M059J (cell line): ENCODE measurements around the gene MRPS22. TPM values are rescaled to one million over a fixed set of nuclear protein-coding genes. Genes with fewer than 3 reads are reported as not detected.
"Not testable (repeated sequence)": the region's sequence is repeated elsewhere in the genome, so short reads cannot be mapped to it uniquely, and the experiment has no call there.

Source experiments
- DNase-seq: peaks from one replicate; pipeline ENCODE4 v3.0.0-alpha.2; 2012; ENCODE audit warnings: low read depth
- total RNA-seq: library from RNA; depleted of rRNA; stranded (reverse); fragments of >200 nt; shearing (Covaris generic); gene quantifications from 2 replicates; pipeline ENCODE4 v1.2.3, GENCODE V29; 2014

MRPS22 gene
- total RNA-seq, 1 experiment from 2014 or later = 191 TPM

DNA sequence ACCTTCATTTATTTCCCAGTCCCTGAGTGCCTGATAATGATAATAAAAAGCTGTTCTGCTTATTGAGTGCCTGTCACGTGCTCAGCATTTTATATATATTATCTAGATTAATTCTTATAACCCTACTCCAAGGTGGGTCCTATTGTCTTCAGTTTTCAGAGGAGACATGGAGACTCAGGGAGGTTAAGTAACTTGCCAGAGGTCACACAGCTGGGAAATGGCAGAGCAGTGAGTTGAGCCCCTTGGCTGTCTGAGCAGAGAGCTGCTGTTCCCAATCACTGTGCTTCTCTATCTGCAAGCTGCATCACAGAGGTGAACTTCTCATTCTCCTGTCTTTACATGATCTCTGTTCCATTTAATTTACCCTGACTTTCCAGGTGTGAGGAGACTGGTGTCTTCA lies 32.3 kb upstream of the MRPS22 start:
- DNase-seq = no peak

DNA sequence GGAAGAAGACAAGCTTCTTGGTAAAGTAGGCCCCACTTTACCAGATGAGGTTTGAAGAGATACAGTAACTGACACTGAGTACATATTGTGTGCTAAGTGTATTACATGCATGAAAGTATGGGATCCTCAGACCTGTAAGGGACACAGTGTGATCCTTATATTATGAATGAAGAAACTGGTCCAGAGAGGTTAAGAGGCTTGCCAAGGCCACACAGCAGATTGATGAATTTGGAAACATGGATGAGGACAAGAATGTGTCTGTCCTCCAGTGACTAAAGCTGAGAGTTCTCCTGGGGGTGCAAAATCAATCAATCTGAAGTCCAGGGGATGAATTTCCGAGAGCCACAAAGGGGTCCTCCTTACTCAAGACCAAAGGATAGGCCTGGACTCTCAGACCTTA lies 31.4 kb upstream of the MRPS22 start:
- DNase-seq = no peak

DNA sequence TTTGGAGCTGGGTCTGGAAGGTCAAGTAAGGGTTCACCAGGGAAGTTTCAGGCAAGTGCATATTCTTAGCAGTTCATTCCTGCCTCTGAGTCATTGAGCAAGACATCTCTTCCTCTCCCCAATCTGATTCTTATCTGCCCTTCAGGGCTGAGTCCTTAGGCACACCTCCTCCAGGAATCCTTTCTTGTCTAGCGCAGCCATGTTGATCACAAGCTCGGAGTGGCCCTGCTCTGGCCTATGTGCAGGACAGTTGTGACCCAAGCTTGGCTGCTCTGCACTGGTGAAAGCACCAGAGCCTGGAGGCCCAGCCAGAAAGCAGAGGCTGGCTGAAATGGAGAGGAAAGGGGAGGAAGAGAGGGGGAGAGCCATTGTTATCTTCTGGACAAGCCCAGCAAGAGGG lies 30.9 kb upstream of the MRPS22 start:
- peak; percentile 96 for DNase-seq

DNA sequence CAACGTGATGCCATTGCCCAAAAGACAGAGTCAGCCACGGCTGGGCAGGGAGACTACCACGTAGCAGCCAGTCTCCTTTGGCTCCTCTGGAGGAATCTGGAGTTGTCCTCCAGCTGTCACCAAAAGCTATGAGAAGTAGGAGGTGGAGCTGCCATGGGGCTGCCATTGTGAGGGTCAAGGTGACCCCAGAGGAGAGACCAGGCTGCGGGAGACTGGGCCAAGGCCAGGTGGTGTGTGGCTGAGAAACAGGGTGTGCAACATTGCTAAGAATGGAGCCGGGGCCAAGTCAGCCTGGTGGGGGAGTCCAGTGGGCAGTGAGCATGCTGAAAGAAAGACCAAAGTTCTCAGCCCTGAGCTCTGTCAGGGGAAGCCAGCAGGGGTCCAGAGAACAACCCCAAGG lies 29.9 kb upstream of the MRPS22 start:
- no peak for DNase-seq

DNA sequence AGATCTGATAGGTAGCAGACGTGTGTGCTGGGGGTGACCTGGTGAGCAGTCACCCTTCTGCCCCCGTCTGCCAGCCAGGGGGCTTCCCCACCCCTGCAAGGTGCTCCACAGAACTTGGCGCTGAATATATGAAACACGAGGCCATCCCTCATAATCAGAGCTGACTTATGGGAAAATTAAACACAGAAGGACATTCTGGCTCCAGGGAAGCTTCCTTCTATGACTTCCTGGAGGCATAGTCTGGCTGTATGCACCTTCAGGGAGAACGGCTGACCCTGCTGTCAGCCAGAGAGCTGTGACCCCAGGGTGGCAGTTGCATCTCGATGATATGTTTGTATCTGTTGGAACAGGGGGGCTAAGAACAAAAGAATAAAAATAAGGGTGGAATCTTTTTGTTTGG lies 26.6 kb upstream of the MRPS22 start:
- no peak for DNase-seq

DNA sequence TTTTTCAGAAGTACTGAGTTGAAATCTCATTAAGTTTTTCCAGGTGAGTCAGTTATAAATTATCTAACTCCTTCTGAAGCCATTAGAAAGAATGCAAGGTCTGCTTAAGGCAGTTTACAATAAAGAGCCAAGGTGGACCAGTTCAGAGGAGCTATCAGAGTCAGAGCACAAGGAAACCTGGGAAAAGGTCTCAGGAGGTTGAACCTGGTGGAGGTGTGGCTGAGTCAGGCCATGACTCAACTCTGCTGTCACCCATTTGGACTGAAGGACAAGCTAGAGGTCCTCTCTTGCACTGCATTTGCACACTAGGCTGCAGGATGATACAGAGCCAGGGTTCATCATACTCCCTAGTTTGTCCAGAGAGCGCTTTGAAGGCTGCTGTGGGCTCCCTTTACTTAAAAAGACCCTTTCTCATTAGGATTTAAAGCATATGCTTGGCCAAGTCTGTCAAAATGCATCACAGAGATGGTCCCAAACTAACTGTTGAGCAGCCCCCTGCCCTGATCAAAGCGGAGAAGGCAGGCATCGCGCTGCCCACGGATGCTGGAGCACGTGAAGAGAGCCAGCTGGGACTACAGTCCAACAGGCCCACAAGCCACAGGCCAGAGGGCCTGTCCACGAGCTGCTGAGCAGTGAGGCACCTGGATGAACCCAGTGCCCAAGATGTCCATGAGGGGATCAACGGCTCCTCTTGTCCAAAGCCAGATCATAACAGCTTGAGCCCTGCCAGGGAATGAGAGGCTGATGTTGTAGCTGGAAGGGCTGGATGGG lies 26.0 kb upstream of the MRPS22 start:
- DNase-seq = peak; percentile 87

DNA sequence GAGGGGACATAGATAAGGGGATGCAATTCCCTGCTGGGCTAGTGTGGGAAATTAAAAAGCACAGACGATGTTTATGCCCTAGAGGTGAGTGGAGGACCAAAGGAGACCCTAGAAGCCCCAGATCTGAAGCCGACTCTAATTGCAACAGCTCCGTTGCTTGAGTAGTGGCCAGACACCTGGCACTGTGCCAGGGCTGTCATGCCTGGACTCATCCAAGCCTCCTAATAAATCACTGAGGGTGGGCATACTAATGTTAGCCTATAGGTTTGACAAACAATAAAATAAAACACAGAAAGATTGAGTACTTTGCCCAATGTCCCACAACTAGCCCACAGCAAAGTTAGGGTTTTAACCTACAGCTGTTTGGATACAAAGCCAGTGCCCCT lies 25.4 kb upstream of the MRPS22 start:
- DNase-seq = no peak

DNA sequence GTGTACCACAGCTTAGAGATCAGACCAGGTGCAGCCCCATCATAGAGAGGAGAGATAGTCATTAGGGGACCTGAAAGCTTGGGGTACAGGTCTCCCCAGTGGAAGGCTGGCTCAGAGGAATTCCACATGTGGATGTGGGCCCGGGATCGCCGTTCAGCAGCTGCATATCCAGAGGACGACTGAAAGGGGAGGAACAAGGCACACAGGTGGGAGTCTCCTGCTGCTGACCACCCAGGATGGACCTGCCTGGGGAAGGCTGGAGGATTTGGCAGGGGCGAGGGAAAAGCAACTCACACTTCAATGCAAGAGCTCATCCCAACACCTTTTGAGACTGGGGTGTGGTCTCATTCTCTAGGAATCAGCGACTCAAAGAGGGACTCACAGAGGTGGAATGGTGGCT lies 25.0 kb upstream of the MRPS22 start:
- no peak for DNase-seq

DNA sequence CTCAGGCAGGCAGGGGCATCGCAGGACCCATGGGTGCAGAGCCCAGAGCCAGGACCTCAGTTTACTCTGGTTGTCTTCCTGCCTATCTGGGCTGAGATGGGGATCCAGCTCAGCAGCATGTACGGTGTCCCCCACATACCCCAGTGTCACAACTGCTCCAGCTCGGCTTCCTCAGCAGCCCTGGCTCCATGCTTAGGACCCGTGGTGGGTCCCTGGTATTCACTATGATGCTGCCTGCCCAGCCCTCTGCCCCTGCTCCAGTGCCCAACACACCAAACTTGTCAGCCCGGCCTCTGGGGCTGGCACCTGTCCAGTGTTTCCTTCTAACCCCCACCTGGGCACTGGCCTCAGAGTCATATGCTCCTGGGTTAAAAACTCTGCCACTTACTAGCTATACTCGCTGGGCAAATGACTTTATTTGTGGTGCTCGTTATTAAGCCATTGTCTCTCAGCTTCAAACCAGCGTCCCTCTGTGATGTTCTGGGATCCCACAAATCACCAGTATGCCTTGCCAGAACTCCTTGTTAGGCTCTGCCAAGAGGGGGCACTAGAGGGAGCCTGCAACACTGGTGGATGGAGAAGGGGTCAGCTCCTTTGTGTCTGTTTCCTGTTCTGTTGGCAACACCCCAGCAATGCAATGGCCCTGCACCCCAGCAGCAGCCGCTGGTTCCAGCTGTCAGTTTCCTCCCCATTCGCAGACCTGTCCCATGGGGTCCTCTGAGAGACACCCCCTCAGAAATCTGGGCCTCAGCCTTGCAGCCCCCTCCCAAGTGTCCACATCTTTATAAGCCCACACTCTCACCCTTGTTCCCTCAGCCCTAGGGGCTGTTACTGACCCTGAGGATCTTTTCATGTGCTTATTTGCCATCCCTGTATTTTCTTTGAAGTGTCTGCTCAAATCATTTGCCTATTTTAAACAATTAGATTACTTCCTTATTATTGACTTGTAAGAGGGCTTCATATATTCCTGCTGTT lies 24.1 kb upstream of the MRPS22 start:
- DNase-seq = peak; percentile 62

DNA sequence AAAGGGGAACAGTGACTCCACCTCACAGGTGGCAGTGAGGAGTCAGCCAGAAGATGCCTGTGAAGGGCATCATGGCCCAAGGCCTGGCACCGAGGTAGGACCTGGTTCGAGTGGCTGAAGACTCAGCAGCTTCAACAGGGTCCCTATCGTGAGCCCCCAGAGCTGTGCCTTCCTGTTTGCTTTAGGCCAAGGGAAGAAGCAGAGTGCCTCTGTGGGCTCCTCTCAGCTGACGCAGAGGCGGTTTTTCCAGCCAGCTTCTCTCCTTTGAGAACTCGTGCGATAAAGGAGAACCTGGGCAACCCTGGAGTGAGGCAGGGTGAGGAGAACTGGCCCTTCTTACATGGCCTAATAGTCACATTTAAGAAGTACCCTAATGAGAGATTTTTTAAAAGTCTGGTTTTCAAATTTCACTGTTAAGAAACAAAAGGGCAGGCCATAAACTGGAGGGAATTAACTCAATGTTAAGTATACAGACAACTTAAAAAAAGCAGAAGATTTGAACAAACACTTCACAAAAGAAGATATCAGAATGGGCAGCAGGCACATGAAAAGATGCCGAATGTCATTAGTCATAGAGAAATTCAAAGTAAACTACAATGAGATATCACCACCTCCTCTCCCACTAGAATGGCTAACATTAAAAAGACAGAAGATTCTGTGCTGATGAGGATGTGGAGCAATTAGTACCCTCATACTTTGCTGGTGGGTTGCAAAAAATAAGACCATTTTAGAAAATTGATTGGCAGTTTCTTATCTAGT lies 23.1 kb upstream of the MRPS22 start:
- DNase-seq = no peak

DNA sequence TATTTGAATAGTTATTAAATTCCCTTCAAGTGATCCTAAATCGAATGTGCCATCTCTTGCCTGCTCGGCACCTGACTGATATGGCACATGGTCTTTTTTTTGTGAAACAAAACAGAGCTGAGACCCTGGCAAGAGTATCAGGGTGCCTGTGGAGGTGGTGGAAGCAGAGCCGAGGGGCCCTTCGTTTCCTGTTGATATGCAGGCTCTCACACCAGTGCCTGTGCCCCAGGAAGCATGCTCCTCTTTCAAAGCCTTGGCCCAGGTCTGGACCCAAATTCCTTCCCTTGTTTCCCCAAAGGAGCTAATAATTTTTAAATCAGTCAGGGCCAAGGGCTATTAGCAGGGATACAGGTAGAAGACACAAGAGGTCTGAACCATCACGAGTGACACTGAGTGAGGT lies 21.5 kb upstream of the MRPS22 start:
- no peak for DNase-seq

DNA sequence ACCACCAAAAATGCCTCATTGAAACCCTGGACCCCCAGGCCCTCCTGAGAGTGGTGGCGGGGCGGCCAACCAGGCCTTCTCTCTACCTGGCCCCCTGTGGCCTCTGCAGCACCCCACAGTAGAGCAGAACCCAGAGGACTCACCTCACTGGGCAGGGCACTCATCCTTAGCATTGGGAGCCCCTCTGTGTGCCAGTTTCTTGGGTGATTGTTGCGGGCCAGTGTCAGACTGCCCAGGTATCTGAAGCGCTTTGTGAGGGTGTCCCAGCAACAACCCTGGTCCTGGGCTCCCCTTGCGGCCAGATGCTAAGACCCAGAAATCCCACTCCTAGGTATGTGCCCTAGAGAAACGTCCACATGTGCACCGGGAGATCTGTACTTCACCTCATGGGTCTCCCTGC lies 20.7 kb upstream of the MRPS22 start:
- DNase-seq = no peak

DNA sequence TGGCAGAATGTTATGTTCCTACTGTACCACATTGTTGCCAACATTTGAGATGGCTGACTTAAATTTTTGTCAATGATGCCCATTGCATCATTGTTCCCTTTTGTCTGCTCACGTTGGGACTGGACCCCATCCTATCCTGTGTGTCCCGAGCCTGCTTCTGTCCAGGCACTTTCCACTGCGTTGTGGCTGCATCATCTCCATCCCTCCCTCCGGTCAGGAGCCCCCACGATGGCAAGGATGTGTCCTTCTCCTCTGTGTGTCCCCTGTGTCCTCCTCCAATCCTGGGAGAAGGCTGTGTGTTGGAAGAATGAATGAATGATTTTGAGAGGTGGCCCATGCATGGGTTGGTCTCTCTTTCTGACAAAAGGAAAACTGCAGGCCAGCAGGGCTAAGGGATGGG lies 19.4 kb upstream of the MRPS22 start:
- DNase-seq = no peak

DNA sequence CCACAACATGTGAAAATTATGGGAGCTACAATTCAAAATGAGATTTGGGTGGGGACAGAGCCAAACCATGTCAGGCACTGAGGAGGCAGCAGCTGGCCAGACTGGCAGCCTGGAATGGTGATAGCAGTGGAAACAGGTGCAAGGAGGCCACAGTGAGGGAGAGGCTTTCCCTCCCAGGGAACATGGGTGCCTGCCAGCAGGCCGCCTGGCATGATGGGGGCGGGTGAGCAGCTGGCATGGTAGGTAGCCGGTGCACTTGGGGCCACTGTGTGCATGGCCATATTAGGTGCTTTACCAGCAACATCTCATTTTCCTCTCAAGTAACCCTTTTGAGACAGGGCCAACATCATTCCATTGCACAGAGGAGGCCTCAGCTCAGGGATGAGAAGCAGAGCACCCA lies 18.3 kb upstream of the MRPS22 start:
- DNase-seq = no peak

DNA sequence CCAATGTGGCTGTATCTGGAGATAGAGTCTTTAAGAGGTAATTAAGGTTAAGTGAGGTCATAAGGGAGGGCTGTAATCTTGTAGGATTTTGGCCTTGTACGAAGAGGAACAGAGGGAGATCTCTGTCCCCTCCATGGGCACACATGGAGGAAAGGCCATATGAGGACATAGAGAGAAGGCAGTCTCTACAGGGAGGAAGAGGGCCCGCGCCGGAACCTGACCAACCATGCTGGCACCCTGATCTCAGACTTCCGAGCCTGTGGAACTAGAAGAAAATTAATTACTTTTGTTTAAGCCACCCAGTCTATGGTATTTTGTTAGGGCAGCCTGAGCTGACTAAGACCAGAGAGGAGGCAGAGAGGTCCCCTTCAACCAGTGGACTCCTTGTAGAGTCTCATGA lies 17.7 kb upstream of the MRPS22 start:
- no peak for DNase-seq

DNA sequence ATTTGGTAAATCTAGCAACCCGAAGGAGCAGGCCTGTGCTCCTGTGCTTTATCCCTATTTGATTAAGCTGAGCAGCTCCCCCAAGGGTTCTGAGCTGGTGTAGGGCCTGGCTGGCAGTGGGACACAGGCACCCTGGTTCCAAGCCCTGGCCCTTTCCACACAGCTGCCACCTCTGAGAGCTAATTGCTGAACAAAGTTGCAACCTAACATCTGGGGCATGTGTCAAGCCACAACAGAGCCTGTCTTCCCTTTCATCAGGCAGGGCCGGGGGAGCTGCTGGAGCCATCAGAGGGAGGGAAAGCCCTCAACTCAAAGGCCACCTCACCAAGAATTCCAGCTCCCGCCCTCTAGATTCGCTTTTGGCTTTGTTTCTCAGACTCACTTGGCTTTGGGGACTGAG lies 17.1 kb upstream of the MRPS22 start:
- peak; percentile 41 for DNase-seq

DNA sequence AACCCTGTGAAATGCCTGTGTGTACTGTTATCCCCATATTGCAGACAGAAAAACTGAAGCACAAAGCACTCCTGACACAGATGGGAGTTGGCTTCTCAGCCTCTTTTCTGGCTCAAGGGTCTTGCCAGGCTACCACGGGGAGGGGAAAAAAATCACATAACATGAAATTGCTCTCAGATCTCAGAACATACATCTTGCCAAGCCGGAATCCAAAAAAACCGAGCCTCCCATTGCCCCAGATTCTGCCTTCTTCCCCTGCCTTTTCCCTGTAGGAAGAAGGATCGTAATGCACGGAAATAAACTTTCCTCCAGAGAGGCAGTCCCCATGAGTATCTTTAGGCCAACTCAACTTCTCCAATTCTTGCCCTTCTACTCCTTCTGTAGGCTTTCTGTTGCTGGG lies 16.6 kb upstream of the MRPS22 start:
- DNase-seq = no peak

DNA sequence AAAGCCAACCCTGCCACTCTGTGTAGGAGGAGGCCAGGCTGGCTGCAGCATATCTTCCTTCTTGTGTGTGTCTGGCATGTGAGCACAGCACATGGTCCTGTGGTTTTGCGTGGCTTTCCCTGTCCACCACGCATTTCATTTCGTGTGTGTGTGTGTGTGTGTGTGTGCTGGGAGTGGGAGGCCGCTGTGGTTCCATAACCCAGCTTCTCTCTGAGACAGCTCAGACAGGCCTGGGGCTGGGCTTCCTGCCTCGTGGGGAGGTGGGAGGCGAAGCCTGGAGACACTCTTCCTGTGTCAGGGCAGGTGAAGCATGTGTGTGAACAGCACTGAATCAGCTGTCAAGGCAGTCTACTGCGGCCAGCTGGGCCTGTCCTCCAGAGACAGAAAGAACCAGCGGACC lies 16.0 kb upstream of the MRPS22 start:
- no peak for DNase-seq

DNA sequence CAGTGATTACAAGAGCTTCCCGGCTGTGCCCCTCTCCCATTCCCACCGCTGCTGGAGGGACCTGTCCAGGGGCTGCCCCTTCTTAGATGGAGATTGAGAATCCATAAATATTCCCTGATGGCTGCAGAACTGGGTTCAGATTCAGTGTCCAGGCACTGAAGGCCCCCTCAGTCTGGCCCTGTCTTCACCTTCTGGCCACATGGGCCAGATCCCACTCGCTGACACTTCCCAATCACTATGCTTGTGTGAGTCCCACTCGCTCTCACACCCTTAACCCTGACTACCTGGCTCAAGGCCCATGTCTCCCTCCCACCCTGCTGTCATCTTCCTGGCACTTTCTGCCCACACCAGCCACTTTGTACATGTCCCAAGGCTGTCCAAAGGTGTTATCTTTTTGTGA lies 15.5 kb upstream of the MRPS22 start:
- DNase-seq = no peak

DNA sequence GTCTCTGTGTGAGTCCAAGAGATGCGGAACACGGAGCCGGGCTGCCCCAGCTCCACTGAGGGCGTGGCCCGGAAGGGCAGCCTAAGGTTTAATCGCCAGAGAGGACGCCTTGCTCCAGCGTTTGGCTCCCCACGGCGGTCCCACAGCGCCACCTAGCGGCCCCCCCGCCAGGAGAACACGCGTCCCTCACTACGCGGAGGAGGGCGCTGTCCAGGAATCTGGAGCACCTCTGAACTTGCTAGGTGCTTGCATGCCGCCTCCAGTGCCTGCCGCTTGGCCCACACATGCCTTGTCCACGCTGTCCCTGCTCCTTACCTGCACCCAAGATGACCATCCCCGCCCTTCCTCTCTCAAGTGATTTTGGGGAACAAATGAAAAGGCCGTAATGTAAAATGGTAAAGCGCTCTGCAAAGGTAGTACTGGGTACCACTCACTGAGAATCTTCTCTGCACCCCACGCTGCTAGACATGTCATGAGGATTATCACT lies 14.4 kb upstream of the MRPS22 start:
- peak; percentile 90 for DNase-seq

DNA sequence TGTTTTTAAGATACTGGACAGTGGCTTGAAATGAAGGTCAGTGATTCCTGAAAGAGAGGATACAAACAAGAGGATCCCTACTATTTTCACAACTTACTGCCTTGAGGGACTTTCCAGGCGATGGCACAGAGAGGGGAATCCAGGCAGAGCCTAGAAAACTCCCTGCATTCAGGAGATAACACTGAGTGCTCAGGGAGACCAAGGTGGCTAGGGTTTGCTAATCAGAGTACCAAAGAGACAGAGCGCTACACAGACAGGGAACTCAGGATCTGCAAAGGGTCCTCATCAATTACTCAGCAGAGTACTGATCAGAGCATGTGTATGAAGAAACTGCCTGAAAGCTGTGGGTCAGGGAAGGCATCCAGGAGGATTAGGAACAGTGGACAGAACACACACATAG lies 11.7 kb upstream of the MRPS22 start:
- DNase-seq = no peak

DNA sequence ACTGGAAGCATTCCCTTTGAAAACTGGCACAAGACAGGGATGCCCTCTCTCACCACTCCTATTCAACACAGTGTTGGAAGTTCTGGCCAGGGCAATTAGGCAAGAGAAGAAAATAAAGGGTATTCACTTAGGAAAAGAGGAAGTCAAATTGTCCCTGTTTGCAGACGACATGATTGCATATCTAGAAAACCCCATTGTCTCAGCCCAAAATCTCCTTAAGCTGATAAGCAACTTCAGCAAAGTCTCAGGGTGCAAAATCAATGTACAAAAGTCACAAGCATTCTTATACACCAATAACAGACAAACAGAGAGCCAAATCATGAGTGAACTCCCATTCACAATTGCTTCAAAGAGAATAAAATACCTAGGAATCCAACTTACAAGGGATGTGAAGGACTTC lies 9.1 kb upstream of the MRPS22 start:
- not testable (repeated sequence) for DNase-seq
